H7 (cell line): ENCODE measurements around the gene NFIA. TPM values are rescaled to one million over a fixed set of nuclear protein-coding genes. Genes with fewer than 3 reads are reported as not detected.

ENCODE experiments used
- DNase-seq: peaks from one replicate; pipeline ENCODE4 v3.0.0; 2012
- H3K27me3 ChIP-seq: 2 replicates; pipeline ENCODE4 v1.6.0; 2011; ENCODE audit warnings: mild to moderate bottlenecking, low read length; ENCODE audit not compliant: control insufficient read depth, insufficient read depth
- H3K36me3 ChIP-seq: replicated peaks from 2 replicates; pipeline ENCODE4 v1.5.1; 2011; ENCODE audit warnings: low read length; ENCODE audit not compliant: control insufficient read depth, insufficient read depth
- H3K4me3 ChIP-seq: 2 replicates; pipeline ENCODE4 v1.5.1; 2011; ENCODE audit warnings: low read depth, mild to moderate bottlenecking, control low read depth, low read length, moderate library complexity; ENCODE audit not compliant: insufficient read depth
- total RNA-seq: library from RNA; depleted of rRNA; stranded (reverse); fragments of >200 nt; shearing (Covaris generic); gene quantifications from 2 replicates; pipeline ENCODE4 v1.2.3, GENCODE V29; 2014

NFIA gene
- total RNA-seq, 1 experiment from 2014 or later = 11.3 TPM

DNA sequence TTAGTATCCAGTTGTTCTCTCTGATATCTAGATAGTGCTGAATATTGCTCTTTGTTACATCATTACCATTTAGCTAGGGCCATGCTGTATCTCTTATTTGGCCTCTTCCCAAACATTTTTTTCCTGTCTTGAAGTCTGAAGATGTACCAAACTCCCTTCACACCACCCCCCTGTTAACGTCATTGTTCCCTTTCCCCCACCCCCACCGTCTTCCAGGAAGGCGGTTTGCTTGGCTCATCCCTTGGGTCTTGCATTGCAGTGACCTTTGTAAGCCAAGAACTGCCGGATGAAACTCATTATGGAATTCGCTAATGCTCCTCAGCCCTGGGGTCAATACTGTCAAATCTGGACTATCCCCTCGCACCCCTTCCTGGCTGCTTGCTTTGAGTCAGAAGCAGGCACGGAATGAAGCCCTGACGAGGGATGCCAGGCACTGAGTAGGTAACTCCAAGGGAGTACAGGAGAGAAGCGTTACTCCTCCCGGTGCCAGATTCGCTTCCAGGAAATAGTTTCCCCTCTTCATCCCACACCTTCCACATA is 359.4 kb downstream of the NFIA start:
- DNase-seq = no peak

DNA sequence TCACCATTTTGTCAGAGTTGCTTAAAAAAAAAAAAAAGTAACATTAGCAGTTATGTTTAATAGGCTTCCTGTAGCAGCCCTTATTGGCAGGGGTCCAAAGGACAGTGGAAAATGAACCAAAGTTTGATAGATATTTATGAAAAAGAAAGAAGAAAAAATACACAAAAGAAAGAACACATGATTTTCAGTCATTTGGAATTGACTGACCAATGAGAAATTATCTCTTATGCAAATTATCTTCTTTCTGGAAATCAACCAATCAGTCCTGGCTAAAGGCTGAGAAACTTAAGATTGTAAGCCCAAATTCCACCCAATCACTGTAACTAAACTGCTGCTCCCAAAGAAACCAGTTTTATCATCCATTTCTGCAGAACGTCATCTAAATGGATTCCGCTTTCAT is 360.2 kb downstream of the NFIA start:
- DNase-seq = no peak
- no peak overlapping the region for H3K4me3 ChIP-seq
- no peaks in the 10 kb centered on the region for H3K27me3 ChIP-seq
- no peaks in the 10 kb centered on the region for H3K36me3 ChIP-seq

More for the DNA sequence above, 359.4 kb downstream of the NFIA start:
- H3K4me3 ChIP-seq = no peak overlapping the region
- H3K36me3 ChIP-seq = no peaks in the 10 kb centered on the region
- H3K27me3 ChIP-seq = no peaks in the 10 kb centered on the region

DNA sequence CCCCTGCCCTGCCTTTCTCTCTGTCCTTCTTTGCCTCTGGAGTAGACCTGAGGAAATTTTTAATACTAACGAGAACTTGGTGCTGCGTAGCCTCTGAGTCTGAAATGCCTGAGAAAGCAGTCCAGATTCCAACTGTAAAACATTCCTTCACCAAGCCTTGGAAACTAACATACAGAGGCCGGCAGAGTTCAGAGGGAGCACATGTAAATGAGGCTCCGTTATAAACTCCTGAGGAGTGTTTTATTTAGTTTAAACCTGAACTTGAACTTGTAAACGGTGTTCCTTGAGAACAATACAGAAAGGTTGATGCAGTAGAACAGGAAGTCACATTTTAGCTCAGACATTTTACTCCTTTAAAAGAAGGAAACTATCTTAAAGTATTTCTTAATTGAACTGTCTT is 361.9 kb downstream of the NFIA start:
- DNase-seq = no peak

DNA sequence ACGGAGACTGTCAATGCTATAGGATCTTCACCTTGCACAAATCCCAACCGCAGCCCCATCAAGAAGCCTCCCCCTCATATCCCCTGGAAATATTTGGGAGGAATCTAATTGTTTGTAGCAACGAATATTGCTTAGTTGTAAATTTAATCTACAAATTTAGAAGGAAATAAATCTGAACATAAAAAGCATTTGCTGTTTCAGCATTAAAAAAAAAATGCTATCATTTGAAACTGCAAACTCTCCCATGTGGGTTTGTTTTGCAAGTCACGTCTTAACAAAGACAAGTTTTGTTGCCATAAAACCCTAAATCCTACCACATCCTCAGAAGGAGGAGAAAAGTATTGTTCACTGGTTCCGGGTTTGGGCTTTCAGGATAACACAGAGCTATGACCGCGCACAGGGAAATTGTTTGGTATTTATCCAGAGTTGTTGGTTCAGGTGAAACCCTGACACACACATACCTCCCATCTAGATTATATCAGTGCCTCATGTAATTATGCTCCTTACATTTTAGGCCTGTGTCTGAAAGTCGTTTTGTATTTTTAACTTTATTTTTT is 363.0 kb downstream of the NFIA start:
- no peak for DNase-seq
- Histone ChIP-seq H3K27me3 (no peaks in the 10 kb centered on the region), H3K36me3 (no peaks in the 10 kb centered on the region), H3K4me3 (no peak overlapping the region)

More for the DNA sequence above, 361.9 kb downstream of the NFIA start:
- Histone ChIP-seq H3K27me3 (no peaks in the 10 kb centered on the region), H3K36me3 (no peaks in the 10 kb centered on the region), H3K4me3 (no peak overlapping the region)

DNA sequence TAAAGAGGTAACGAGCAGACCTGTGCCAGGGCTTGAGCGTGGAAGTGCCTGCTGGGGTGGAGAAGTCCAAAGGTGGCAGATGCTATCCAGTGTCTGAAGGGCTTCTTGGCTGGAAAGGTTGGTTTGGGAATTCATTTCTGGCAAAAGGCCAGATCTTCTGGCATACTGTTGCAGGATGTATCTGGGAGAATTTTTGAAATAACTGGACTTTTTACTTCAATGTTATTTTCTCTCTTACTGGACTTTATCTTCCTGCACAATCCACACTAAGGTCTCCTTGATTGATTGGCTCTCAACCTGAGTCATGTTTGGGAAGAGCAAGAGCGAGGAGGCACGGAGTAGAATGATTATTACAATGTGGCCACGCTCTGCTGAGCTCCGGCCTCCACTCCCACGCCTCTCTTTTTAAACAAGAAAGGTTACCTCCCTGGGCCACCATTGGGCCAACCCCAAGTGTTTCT is 364.2 kb downstream of the NFIA start:
- Histone ChIP-seq H3K27me3 (no peaks in the 10 kb centered on the region), H3K4me3 (no peak overlapping the region), H3K36me3 (no peaks in the 10 kb centered on the region)
- no peak for DNase-seq

DNA sequence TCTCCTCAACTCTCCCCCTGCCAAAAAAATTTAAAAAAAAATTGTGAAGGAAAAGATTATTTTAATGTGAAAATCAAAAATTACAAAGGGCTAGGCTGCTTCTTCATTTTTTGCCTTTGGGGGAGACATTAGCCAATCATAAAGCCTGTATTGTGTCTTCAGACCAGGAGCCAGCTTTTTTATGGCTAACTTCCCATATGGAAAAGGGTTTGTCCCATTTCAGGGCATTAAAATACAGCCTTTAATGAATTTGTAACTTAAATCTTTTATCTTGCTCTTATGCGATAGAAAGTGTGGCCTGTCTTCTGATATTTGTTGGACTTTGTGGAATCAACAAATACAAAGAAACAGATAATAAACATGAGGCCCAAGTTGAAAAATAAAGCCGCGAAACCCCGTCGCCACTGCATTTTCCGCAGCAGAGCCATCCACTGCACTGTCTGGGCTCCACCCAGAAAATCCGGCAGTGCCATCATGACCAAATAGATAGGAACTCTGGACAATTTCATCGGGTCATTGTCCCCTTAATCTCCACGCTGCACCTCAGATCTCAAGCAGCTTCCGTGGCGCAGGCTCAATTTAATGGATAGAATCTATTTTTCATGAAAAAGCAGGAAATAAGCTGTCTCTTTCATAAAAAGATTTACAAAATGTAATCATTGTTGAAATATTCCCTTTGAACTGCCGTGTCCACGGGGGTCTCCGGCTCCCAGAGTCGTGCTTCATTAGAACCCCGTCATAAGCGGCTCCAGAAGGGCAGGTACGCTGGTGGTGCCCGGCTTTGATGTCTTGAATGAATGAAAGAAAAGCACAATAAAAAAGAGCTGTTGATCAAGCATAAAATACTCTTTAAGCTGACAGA is 365.0 kb downstream of the NFIA start:
- no peak overlapping the region for H3K4me3 ChIP-seq
- H3K27me3 ChIP-seq = no peaks in the 10 kb centered on the region
- no peak for DNase-seq
- no peaks in the 10 kb centered on the region for H3K36me3 ChIP-seq

DNA sequence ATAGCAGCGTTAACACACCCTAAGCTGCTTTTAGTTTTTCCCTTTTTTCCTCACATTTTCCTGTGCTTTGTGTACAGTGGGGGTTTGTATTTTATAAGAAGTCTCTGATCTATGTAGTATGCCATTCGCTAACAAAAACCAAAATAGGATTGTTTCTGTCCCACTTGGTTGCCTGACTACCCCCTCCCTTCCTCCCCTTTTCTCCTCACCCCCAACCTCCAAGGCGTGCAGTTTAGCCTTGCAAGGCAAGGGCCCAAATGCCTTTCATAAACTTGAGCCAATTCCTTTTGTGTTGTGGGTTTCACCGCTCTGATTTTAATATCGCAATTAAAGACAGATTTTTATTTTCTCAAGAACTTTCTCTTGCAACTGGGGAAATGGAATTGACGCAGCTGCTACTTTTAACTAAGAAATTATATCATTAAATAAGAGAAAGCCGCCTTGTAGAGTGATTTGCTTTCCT is 365.6 kb downstream of the NFIA start:
- Histone ChIP-seq H3K27me3 (no peaks in the 10 kb centered on the region), H3K4me3 (no peak overlapping the region), H3K36me3 (no peaks in the 10 kb centered on the region)
- DNase-seq = no peak

DNA sequence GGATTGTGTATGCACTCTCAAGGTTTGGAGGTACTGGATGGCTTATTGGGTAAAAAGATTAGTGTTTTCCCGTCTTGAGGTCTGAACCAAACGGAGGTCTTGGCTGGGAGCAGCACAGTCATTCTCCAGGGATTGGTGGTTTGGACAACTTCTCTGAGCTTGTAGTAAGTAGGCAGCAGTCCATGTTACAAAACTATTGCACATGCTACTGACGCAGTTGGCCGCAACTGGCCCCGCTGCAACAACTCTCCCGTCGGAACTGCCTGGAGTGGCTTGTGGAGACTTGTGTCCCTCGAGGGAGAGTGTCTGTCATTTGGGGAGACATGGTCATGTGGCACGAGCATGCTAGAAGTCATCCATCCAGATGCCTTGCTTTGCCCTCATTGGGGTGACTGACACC is 366.6 kb downstream of the NFIA start:
- H3K27me3 ChIP-seq = no peaks in the 10 kb centered on the region
- H3K4me3 ChIP-seq = no peak overlapping the region
- H3K36me3 ChIP-seq = no peaks in the 10 kb centered on the region
- DNase-seq = no peak

DNA sequence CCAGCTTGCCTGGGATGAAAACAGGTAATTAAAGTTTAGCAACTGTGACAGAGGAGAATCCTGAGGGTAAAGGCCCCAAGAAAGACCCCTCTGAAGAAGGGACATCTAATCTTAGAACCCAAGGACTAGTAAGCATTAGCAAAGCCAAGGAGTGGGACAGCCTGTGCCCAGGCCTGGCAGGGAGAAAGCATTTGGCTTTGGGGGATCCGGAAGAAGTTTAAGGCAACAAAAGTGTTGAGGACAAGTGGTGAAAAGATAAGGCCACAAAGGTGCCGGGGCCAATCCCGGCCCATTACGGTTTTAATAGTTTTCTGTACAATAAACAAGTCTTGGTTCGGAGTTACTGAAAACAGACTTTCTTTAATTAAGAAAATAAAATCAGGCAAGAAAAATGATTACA is 367.0 kb downstream of the NFIA start:
- no peaks in the 10 kb centered on the region for H3K27me3 ChIP-seq
- no peak overlapping the region for H3K4me3 ChIP-seq
- no peak for DNase-seq
- no peaks in the 10 kb centered on the region for H3K36me3 ChIP-seq

DNA sequence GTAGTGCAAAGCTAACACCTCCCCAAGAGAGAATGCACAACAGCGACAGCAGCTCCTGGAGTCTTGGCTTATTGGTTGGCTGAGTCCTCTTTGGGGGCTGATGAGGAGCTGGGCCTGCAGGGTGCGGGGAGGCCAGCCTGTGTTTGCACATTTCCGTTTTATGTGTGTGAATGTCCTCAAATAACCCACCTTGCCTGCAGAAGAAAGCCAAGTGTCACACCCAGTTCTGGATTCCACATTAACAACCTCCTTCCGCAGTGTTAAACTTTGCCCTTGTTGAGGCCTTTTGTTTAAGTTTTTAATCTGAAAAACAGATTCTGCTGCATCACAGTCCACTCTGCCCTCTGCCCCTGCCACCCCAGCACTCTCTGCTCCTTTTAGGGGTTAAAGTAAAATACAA is 368.1 kb downstream of the NFIA start:
- no peak overlapping the region for H3K4me3 ChIP-seq
- DNase-seq = no peak
- no peaks in the 10 kb centered on the region for H3K36me3 ChIP-seq
- no peaks in the 10 kb centered on the region for H3K27me3 ChIP-seq

DNA sequence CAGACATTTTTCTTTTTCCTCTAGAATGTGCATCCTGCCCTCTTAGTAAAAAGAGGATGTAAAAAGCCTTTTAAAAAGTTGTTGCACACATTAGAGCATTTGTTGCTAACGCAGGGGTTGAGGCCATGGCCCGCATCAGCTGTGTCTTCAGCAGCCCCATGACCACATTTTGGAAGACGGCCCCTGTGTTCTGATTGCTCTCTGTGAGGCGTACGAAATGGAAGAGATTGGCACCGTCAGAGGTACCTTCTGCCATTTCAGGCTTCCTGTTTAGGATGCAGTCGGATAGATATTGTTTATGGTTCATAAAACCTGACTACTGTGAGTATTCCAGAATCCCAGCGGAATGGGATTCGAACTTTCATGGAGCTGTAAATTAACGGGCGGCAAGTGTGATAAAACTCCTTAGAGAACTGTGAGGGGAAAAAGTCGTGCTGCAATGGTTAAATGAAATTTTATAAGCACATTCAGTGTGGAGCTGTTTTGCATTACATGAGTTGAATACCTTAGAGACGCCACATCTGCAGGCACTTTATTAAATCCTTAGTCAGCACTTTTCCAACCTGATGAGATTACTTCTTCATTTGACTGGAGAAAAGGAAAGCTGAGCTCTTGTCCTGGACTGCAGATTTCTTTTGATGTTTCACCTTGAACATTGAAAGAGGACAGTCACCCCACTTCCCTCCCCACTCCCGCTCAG is 368.7 kb downstream of the NFIA start:
- DNase-seq = no peak
- Histone ChIP-seq H3K4me3 (no peak overlapping the region), H3K36me3 (no peaks in the 10 kb centered on the region), H3K27me3 (no peaks in the 10 kb centered on the region)

DNA sequence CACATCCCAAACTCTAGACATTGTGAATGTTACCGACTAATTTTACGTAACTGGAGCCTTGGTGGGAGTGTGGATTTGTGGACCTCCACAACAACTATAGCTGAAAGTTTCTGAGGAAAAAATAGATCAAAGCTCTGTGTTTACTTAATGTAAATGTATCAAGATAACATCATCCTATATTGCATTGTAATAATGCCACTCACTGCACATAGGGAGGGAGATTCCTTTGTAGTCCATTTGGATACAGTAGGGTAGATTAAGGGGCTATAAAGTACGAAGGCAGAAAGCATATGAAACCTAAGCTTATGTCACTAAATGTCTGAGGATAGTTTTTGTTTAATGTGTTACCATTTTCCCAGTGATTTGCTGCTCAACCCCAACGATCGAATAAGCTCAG is 369.2 kb downstream of the NFIA start:
- H3K27me3 ChIP-seq = no peaks in the 10 kb centered on the region
- H3K4me3 ChIP-seq = no peak overlapping the region
- DNase-seq = no peak
- no peaks in the 10 kb centered on the region for H3K36me3 ChIP-seq

DNA sequence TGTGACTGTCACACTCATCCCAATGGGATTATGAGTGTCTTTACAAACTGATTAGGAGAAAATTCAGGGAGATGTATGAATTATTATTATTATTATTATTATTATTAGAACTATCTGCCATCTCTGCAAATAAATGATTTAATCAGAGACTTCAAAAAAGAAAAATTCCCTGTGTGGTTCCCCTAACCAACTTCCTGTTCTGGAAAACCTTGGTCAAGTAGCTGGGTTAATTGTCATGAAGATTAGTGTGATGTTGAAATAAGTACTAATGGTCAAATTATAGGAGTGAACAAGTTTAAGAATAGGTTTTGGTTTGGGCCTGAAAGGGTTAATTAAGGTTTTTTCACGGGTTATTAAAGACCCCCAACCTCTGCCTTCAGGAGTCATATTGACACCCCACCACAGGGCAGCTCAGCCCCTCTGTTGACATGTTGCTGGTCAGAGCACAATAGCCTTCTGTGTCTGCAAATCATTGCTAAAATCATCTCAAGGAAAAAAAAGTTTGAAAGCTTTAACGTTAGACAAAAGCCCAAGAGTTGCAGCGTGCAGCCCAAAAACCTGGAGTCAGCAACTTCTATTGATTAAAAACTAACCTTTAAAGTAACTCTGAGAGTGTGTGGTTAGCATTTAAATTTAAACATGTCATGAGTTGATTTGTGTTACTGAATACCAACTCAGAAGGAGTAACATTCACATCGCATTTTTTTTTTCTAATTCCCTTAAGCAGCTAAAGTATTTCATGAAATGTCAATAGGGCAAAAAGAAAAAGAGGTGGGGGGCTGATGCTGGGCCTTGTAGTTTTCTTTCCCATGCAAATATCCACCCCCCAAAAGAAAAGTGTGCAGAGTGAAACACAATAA is 370.0 kb downstream of the NFIA start:
- no peak overlapping the region for H3K4me3 ChIP-seq
- no peak for DNase-seq

More for the DNA sequence above, 370.0 kb downstream of the NFIA start:
- Histone ChIP-seq H3K27me3 (no peaks in the 10 kb centered on the region), H3K36me3 (no peaks in the 10 kb centered on the region)
